ENCODE results near the gene IFT81.

Gene IFT81

GRCh38 chr12:110176745-110177144 is 52.6 kb downstream of the IFT81 start:
- in situ Hi-C loops (cut with MboI; ENCODE audit: low sequenced_read_pairs, unreplicated experiment): no loop called here
- TF ChIP-seq CTCF (IDR thresholded peaks at IDR 0.05; ENCODE audit: borderline replicate concordance, control extremely low read depth, extremely low read depth, insufficient read depth, missing control alignments): no peak
- DNase-seq (ENCODE audit: low spot score): no peak

GRCh38 chr12:110179291-110179690 is 55.1 kb downstream of the IFT81 start:
- in situ Hi-C loops (cut with MboI; ENCODE audit: low sequenced_read_pairs, unreplicated experiment): no loop called here
- TF ChIP-seq CTCF (IDR thresholded peaks at IDR 0.05; ENCODE audit: borderline replicate concordance, control extremely low read depth, extremely low read depth, insufficient read depth, missing control alignments): no peak
- no peak for DNase-seq (ENCODE audit: low spot score)

- in situ Hi-C loops (cut with MboI; ENCODE audit: low sequenced_read_pairs, unreplicated experiment): no loop called here
- DNase-seq (ENCODE audit: low spot score): no peak
- no peak for TF ChIP-seq CTCF (IDR thresholded peaks at IDR 0.05; ENCODE audit: borderline replicate concordance, control extremely low read depth, extremely low read depth, insufficient read depth, missing control alignments)
These were observed 56.4 kb downstream of the IFT81 start for GRCh38 chr12:110180591-110181005.

GRCh38 chr12:110182281-110182680 is 58.1 kb downstream of the IFT81 start:
- in situ Hi-C loops (cut with MboI; ENCODE audit: low sequenced_read_pairs, unreplicated experiment): no loop called here
- DNase-seq (ENCODE audit: low spot score): no peak
- TF ChIP-seq CTCF (IDR thresholded peaks at IDR 0.05; ENCODE audit: borderline replicate concordance, control extremely low read depth, extremely low read depth, insufficient read depth, missing control alignments): no peak

GRCh38 chr12:110183386-110183785 is 59.2 kb downstream of the IFT81 start:
- TF ChIP-seq CTCF (IDR thresholded peaks at IDR 0.05; ENCODE audit: borderline replicate concordance, control extremely low read depth, extremely low read depth, insufficient read depth, missing control alignments): no peak
- in situ Hi-C loops (cut with MboI; ENCODE audit: low sequenced_read_pairs, unreplicated experiment): no loop called here
- no peak for DNase-seq (ENCODE audit: low spot score)

- no peak for TF ChIP-seq CTCF (IDR thresholded peaks at IDR 0.05; ENCODE audit: borderline replicate concordance, control extremely low read depth, extremely low read depth, insufficient read depth, missing control alignments)
- no peak for DNase-seq (ENCODE audit: low spot score)
These were observed 61.5 kb downstream of the IFT81 start for GRCh38 chr12:110185626-110186025.

GRCh38 chr12:110186059-110186458 is 61.9 kb downstream of the IFT81 start:
- DNase-seq (ENCODE audit: low spot score): no peak
- TF ChIP-seq CTCF (IDR thresholded peaks at IDR 0.05; ENCODE audit: borderline replicate concordance, control extremely low read depth, extremely low read depth, insufficient read depth, missing control alignments): no peak
- in situ Hi-C loops (cut with MboI; ENCODE audit: low sequenced_read_pairs, unreplicated experiment): no loop called here

More at GRCh38 chr12:110185626-110186025, 61.5 kb downstream of the IFT81 start:
- in situ Hi-C loops (cut with MboI; ENCODE audit: low sequenced_read_pairs, unreplicated experiment): no loop called here
